Measurements from ENCODE around the gene GHITM.
"Not testable (repeated sequence)": the region's sequence is repeated elsewhere in the genome, so short reads cannot be mapped to it uniquely, and the experiment has no call there.

GHITM gene

DNA sequence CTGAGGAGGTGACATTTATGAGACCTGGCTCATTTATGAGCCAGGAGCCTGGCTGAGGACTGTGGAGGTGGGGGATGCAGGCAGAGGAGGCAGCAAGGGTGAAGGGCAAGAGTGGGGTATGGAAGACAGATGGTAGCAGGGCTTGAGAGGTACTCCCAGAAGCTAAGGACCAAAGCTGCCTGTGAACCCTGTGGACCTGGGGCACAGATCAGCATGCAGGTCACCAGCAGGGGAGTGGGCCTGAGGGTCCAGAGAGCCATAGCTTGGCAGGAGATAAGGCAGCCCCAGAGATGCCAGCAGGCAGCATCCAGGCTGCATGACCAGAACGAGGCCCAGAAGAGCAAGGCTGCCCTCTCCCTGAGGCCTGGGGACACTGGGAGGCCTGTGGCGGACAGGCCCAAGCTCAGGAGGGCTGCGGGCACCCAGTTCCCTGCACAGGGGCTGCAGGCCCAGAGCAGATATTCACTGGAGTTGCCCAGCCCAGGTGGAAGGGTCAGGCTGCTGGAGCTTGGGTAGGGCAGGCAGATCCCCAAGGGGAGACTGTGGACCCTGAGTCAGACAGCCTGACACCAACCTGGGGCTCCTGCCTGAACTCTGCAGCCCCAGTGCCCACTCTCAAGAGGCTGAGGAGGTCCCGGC is 37.6 kb downstream of the GHITM start:
- DNase-seq, result no peak

DNA sequence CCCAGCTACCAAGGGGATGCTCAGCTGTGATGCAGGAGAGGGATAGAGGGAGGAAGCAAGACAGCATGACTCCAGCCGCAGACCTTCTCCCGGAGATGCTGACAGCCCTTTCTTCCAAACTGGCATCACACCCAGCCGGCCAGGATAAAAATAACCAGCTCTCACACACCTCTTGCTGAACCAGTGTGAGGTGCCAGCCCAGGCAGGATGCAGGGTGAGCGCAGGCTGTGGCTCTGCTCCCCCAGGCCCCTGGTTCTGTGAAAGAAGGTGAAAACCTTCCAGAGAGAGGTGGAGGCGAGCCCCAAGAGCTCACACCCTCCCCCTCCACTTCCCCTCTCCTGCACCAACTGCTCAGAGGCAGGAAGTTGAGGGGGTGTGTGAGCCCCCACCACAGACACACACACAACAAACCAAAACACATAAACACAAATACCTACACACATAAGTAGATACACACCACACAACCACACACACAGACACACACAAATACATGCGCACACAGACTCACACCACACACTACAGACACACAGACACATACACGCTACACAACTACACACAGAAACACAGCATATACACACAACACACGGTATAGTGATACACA is 38.3 kb downstream of the GHITM start:
- peak; percentile 41 for DNase-seq

DNA sequence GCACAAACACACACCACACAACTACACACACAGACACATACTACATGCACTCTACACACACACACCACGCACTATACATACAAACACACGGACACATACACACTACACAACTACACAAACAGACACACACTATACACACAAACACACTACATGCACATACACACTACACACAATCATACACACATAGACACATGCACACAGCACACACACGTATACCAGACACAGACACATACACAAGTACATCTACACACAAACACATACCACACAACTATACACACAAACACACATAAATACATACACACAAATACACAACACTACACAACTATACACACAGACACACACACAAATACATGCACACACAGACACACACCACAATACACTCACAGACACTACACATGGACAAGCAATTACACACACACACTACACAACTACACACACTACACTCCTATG is 38.9 kb downstream of the GHITM start:
- DNase-seq, result no peak

DNA sequence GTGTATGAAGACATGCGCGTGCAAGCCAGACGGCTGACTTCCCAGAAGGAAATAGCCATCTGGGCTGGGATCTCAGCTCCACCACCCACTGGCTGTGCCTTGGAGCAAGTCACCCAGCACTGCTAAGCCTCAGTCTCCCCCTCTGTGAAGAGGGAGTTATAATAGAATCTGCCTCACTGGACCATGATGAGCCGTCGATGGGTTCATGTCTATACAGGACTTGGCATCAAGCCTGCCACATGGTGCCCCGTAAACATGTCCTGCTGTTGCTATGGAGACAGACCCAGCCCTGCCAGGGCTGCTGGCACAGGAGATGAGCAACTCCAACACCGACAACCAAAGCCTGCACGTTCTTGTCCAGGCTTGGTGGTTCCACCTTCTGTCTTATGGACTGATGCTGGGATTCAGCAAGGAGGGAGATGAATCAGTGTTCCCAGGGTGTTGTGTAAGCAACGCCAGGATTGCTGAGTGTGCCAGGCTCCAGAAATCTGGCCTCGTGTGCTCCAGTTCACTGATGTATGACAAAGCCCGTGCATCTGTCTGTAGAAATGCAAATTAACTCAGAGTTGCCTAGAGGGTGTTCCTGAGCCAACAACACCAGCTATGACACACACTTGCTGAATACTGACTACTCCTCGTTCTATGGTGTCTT is 39.9 kb downstream of the GHITM start:
- DNase-seq, result no peak

DNA sequence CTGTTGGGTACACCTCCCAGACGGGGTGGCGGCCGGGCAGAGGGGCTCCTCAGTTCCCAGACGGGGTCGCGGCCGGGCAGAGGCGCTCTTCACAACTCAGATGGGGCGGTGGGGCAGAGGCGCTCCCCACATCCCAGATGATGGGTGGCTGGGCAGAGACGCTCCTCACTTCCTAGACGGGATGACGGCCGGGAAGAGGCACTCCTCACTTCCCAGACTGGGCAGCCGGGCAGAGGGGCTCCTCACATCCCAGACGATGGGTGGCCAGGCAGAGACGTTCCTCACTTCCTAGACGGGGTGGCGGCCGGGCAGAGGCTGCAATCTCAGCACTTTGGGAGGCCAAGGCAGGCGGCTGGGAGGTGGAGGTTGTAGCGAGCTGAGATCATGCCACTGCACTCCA is 41.1 kb downstream of the GHITM start:
- not testable (repeated sequence) for DNase-seq

DNA sequence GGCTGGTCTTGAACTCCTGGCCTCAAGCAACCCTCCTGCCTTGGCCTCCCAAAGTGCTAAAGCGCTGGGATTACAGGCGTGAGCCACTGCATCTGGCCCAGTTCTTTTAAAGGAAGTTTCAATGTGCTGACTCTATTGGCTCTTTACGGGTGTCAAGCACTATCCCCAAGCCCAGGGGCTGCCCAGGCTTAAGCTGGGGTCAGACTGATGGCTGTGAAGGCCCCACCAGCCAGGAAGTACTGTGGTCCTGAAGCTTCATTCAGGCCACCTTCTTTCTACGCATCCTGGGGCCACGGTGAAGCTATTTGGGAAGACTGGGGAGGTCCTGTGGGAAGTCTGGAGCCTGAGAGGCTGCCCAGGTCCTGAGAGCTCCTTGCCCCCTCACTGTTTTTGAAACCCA is 42.3 kb downstream of the GHITM start:
- no peak for DNase-seq

DNA sequence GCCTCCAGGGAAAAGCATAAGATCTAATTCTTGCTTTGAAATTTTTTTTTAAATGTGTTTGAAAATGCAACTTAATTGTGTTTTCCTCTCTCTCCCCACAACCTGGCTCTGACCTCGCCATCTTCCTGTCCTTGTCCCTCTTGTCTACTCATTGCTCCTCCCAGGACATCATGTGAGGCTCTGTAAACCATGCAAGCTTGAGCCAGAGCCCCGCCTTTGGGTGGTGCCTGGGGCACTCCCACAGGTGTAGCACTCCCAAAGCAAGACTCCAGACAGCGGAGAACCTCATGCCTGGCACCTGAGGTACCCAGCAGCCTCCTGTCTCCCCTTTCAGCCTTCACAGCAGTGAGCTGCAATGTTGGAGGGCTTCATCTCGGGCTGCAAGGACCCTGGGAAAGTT is 45.2 kb downstream of the GHITM start:
- DNase-seq, result no peak

DNA sequence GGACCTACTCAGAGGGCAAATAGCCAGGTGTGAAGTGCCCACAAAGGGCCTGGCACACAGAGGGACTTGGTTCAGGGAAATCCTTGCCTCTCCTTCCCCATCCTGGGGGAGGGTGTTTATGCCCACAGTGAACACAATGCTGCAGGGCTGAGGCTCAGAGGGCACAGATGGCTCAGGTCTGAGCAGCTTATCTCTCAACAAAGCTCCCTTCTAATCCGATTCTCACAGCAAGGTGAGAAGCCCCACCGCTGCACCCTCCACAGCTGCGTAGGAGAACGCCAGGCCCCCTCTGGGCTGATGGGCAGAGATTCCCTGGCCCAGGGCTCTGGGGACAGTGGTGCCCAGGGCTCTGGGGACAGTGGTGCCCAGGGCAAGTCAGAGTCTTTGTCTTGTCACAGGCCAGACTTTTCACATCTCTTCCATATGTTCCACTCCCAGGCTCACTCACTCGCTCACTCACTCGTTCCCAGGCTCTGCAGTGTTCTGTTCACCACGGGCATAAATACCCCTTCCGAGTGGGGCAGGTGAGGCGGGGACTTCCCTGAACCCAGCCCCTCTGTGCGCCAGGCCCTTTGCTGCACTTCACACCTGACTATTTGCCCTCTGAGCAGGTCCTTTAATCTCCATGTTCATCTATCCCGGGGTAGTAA is 46.3 kb downstream of the GHITM start:
- no peak for DNase-seq

DNA sequence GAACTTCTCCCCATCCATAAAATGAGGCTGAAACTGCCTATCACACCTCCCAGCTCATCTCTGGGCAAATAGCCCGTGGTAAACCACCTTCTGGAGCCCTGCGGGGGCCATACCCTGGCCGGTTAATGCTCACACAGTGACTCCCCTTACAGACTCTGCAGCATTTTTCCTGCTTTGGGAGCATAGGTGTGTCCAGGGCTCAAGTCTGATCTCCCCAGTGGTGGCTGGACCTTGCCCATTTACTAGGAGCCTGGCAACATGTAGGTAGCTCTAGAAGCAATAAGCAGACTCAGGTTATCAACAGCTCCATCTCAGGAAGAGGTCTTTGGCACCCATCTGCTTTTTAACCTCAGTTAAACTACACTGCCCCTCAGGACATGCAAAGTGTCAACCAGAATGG is 49.5 kb downstream of the GHITM start:
- DNase-seq, result no peak

DNA sequence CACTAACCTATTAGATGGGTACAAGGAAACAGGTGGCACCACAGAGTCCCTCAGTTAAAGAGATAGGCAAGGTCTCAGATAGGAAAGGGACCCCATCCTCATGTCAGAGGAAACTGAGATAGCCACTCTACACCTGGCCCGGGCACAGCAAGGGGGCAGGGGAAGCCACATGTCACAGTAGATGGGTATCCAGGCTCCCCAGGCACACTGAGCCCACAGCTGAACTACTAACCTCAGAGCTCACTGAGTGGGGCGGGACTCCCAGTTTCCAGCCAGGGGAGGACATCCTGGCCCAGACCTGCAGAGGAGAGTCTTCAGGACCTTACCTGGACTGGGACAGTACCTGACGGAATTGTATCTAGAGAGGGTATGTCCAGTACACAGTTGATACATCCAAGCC is 51.3 kb downstream of the GHITM start:
- no peak for DNase-seq

DNA sequence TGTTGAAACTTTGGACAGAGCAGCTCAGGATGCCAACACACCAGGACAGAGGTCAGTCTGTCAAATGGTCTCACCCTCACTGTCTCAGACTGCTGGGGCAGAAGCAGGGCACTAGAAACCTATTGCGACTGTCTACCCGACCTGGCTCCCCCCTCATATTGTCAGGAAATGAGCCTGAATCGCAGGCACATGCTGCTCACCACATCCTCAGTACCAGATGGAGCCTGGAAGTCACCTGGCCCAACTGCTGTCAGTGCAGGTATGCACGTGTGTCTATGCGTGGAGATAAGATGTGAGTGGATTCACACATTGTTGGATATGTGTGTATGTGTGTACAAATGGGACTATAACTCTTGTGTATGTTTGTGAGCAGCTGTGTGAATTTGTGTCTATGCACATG is 51.8 kb downstream of the GHITM start:
- no peak for DNase-seq

DNA sequence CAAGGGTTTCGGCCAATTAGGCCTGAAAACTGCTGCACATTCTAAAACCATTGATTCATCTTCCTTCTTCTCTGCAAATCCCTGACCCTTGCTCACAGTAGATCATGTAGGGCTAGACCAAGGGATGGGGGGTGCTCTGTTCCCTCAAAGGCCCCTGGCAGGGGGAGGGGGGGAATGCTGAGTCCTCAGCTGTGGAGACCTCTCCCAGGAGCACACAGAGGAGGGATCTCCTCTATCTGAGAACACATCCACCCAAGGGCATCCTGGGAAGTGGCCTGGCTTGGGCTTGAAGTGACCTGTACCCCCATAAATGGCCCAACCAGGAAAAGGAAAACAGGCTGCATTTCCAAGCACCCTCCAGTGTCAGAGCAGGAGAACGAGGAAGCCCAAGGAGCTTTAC is 54.0 kb downstream of the GHITM start:
- no peak for DNase-seq

DNA sequence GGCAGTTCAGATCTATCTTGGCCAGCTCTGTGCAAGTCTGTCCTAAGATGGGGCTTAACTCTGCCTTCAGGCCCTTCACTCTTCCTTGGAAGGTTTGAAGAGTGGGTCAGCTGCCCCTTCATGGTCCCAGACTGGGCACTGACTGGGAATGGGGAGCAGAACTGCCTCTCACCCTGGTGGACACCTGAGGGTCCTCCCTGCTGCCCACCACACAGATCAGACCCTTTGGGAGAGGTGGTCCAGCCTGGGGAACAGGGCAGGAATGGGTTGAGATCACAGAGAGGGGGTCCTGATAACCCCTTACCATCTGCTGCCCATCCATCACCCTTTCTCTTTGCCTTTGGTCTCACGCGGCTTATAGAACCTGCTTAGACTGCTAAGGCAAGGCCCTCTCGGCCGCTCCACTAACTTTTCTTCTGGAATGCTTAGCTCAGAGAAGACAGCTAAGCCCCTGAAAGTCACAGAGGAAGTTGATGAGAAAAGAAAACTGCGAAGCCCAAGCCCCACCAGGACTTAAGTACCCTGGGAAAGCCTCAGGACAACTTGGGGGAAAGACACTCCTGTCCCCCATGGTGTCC is 54.6 kb downstream of the GHITM start:
- DNase-seq, result no peak

DNA sequence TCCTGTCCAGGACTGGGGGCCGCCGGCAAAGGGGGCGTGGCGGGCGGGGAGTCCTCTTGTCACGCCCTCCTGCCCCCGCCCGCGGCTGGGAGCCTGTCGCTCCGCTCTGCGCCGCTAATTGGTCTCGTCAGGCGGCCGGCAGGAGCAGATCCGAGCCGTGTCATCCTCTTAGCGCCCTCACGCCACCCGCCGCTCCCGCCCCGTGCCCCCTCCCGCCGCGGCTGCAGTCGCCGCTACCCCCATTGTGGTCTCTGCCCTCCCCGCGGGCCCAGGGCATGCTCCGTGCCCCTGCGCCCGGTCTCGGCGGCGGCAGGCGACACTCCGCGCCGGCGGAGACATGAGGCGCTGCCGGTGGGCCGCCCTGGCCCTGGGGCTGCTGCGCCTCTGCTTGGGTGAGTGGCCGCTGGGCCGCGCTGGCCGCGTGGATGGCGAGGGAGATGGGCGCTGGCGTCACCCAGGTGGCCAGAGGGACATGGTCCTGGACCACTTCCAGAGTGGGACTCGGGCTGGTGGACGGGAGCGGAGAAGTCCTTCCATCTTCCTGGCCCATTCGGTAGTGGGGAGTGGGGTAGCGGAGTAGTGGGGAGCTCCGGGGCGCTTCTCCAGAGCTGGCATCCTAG is 55.2 kb downstream of the GHITM start, which contains the start of gene CDHR1:
Gene CDHR1 (plus strand): TSS at position 114 of the 620 bp plus-strand sequence. CDS start 224 bp downstream, at position 338.
- DNase-seq, result peak; percentile 8

DNA sequence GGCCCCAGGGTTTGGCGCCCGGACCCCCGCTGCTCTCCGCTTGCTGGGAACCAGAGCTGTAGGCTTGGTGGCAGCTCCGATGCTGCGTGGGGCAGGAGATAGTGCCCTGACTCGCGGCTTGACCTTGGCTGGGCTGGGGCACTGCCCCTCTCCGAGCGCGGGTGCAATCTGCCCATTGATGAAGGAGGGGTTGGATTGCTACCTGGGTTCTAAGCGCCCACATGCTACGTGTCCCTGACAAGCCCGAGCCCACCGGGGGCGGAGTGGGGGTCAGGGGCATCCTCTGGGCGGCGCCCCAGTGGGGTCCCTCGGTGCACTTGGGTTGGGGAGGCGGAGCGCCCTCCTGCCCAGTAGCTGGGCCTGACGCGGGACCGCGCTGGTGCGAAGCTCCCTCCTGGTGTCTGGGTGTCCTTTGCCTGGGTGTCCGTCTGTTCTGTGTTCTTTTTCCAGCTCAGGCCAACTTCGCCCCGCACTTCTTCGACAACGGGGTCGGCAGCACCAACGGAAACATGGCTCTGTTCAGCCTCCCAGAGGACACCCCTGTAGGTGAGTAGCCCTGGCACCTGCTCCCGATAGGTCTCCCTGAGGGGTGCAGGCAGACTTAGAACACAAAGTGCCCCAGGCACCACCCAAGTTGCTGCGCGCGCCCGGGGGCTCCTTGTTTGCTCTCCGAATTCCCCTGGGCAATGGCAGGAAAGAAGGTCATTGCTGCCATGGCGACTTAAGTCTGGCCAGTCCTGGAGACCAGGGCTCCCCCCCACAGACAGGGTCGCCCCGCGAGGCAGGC is 55.9 kb downstream of the GHITM start:
- DNase-seq, result no peak

DNA sequence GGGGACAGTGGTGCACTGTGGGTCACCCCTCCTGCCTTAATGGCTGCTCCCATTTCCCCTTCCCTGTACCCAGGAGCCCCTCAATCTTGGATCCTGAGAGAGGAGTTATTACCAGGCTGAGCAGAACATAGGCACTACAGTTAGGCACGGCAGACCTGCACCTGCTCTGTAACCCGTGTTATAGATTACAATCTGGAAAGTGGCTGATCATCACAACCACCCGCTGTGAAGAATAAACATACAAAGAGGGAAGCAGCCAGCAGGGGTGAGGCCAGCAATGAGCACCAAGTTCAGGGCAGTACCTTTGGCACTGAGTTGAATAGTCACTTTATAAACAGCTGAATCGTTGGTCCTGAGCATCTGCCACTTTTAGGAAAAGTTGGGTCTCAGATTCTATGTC is 56.8 kb downstream of the GHITM start:
- DNase-seq, result no peak

DNA sequence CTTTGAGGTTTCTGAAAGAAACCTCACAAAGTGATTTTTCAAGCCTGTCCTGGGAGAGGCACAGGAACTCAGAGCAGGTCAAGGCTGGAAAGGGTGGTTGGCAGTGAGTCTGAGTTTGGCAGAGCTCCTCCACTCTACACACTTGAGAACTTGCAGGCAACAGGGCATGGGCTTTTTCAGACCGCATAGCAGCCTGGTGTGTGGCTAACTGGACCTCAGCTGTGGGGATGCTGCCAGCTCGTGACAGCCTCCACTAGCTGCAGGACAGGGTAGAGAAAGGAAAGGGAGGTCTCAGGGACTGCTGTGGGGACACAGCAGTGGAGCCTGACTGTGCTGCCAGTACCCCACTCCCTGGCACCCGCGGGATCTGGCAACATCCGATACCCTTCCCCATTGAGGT is 57.6 kb downstream of the GHITM start:
- DNase-seq, result no peak

DNA sequence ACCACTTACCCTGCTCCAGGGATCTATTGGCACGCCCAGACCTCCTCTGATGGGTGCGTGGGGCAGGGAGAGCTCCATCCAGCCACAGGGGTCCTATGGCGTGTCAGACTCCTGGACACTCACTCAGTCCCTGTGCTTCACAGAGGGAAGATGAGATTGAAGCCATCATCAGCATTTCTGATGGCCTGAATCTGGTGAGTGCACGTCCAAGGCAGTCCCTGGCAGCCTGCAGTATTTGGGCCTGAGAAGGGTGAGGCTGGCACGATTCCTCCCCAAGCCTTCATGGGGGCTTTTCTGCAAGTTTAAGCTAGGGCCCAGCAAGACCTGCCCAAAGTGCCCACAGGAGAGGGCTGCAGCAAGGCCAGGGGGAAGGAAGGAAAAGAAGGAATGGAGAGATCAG is 58.3 kb downstream of the GHITM start:
- no peak for DNase-seq

DNA sequence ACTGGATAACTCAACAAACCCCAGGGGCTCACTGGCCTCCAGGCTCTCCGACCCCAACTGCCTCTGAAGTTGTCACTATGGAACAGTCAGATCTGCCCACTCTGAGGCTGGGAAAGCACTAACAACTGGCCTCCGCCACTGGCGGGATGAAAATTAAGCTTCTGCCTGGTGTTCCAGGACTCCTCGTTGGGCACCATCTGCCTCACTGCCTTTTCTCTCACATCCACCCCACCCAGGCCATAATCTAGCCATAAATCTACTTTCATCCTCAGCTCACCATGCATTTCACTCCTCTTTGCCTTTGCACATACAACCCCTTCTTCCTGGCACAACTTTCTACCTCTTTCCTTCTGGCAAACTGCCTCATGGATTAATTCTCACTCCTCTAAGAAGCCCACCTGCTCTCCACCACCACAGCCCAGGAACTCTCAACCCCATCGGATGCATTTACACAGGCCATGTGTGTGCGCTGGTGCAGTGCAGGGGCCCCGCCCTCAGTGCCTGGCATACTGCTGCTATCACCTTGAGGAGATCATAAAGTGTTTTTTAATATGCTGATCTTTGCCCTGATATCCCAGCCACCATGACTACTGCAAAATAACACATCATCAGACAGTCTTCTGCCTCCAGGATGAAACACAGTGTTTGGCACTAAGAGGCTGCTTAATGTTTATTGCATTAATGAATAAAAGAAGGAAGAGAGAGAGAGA is 59.1 kb downstream of the GHITM start:
- no peak for DNase-seq

DNA sequence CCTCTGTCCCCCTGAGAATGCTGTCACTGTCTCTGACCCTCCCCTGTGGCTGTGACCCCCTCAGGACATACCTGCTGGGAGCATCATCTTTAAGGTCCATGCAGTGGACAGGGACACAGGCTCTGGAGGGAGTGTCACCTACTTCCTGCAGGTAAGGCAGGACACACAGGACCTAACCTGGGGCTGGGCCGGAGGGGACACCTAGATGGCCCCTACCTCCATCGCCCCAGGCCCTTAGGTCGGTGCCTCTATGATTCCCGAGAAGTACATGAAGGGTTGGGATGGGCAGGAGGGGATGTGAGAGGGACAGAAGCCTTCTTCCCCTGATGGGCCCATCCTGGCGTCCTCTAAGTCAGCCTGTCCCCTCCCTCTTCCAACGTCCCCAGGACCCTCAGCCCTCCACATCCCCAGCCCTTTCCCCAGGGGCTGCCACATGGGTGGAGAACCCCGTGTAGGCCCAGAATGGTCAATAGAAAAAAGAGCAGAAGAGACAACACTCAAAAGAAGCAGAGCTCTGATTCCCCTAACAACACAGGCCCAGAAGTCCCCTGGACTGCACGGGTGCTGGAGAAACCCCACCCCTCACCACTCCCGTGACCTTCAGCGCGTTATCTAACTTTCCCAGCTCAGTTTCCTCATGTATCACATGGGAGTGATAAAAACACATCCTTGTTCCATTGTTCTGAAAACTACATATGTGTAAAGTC is 61.4 kb downstream of the GHITM start:
- DNase-seq, result no peak

DNA sequence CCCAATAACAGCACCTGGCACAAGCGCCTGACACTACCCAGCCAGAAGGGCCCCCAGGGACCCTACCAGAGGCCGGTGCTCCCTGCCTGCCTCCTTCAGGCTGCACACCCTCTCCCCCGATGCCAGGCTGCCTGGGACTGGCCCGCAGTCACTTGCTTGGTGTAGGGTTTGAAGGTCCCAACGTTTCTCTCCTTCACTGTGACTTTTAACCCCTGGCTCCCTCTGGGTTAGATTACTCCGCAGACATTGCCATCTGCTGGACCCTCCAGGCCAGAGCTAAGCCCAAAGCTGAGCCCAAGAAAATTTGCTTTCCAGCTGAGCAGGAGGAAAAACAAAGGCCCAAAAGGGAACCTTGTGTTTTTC is 61.9 kb downstream of the GHITM start:
- DNase-seq, result no peak
